ENCODE results near the gene CEP57.
A peak's percentile ranks its signal among the peaks of the same experiment; 100 is the strongest.

The CEP57 gene

DNA sequence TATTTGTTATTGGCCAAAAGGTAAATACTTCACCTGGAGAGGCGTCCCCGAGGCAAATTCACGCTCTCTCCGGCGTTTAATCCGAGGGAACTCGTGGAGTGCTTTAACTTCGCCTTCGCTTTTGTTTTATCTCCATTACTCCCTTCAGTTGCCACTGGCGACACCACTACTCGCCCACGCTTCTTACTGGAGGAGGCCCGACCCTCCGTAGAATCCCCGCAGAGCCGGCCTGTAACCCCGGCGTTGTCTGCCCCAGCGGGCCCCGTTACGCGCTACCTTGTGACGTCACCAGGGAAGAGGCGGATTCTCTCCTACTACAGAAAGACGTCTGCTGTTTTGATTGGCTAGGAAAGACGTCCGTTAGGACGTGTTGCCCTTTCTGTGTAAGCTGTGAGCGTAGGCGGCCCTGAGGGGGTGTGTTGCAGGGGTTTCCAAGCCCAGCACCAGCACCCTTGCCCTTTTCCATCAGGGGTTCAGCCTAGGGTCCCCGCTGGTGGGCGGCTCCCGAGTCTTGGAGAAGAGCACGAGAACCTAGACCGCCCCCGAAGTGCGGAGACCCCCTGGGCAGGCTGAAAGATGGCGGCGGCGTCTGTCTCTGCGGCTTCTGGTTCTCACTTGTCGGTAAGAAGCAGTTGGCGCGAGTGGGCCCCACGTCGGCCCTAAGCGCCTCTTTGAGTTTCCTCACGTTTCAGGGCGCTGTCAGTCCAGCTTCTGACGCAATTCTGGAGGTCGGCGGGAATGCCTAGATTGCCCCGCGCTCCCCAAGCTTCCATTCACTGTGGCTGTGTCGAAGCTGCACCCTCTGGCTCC, at the start of gene CEP57:
TSS of gene CEP57 (plus strand) at position 376 of the 810 bp plus-strand sequence. CDS start at position 577, 201 bp downstream.
- peak; percentile 84 for DNase-seq

DNA sequence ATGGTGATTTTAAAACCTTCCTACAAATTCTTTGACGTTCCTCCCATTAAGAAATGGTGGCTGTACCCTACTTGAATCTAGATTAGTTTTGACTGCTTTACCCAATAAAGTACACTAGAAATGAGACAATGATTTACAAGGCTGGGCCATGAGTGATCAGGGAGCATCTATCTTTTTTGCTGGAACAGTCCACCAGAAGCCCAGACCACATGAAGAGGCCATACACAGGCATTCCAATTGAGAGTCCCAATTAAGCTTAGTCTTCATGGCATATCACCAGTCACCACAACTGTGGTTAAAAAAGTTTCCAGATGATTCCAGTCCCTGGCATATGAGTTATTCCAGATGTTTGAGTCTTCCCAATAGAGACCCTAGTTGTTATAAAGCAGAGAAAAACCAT, 40.2 kb upstream of the CEP57 start:
- no peak for DNase-seq

DNA sequence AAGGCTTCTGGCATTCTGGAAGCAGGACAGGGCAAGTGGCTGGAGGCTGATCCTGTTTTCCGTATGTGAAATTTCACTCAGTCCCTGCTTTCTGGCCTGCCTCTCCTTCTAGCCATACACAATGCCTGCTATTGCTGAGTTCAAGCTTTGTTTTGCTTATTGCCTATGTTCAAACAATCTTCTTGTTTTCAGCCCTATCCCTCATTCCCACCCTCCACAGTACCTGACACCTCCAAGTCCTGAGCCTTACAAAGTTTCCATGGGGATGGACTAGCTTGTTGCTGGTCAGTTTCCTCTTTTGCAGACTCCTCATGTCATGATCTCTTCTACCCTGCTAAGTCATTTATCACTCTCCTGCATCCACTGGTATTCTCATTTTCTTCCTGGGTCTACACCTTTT, 38.8 kb upstream of the CEP57 start:
- no peak for DNase-seq

DNA sequence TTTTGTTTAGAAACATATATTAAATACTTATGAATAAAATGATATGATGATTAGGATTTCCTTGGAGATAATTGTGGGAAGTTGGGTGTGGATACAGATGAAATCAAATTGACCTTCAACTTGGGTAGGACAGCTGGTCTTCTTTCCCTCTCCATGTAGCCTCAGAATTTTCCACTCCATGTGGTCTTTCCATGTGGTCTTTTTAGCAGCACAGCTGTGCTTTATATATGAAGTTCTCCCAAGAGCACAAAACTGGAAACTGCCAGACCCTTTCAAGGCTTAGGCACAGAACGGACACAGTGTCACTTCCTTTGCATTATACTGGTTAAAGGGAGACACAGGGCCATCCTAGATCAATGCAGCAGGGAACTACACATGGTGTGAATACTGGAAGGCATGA, 29.4 kb upstream of the CEP57 start:
- DNase-seq: no peak

DNA sequence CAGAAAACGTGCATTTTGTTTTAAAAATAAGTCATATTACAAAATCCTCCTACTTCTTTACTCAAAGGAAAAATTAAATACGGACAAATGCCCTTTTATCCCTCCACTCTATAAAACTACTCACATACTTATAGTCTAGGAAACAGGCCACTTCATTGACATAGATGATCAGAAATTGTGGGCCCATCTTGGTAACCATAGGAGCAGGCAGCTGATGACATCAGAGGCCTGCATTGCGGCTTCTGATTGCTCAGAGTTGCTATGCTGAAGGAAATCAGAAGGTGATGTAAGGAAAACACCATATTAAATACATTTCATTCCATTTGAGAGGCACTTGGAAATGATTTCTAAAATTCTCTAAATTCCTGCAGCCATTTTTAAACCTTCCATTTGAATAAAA, 27.8 kb upstream of the CEP57 start:
- no peak for DNase-seq

DNA sequence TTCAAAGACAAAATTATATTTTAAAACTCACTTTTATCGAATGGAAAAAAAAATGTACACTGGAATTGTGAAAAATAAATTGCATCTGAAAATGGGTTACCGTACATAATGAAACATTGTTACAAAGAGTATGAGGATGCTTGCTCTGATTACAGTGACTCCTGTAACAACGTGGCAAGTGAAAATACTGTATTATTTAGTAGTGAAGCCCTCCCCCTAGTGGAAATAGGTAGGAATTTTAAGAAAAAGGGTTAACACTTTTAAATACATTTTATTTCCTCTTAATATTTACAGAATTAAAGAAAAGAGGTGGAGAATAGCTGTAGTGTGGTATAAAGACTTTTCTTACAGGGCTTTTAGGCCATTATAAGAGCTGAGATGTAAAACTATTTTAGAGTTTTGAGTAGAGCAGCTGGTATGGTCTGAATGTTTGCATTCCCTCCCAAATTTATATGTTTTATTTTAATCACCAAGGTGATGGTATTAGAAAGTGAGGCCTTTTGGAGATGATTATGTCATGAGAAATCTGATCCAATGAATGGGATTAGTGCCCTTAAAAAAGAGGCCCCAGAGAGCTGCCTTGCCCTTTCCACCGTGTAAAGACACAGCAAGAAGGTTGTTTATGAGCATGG, 25.9 kb upstream of the CEP57 start:
- no peak for DNase-seq

DNA sequence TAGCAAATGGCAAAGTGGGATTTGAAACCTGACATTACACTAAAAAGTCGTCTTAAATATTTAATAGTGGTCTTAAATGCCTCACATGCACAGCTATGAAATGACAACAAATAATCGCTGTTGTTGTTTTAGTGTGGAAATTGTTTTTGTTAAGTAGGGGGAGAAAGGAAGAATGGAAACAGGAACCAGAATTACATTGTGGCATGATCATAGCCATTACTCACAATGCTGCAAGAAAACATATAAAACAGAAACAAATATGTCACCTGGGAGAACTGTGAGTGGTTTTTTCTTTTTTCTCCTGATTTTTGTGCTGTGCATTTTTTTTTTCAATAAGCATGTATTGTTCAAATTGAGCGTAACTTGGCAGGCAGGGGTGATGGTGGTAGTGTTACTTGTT, 23.6 kb upstream of the CEP57 start:
- no peak for DNase-seq

DNA sequence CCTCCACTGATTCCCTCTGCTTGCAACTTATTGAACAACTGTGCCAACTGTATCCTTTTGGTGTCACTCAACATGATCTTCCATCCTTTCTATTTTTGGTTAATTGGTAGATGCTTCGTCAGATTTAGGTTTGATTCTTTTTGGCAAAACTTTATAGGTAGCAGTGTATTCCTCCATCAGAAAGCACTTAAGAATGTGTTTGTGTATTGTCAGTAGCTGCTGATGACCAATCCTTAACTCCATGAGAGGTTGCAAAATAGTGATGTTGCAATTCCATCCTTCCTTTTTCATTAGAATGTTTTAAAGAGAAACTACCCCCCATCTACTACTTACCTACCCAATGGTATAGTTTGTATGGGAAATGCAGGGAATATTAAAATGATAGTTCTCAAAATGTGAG, 22.8 kb upstream of the CEP57 start:
- DNase-seq: no peak

DNA sequence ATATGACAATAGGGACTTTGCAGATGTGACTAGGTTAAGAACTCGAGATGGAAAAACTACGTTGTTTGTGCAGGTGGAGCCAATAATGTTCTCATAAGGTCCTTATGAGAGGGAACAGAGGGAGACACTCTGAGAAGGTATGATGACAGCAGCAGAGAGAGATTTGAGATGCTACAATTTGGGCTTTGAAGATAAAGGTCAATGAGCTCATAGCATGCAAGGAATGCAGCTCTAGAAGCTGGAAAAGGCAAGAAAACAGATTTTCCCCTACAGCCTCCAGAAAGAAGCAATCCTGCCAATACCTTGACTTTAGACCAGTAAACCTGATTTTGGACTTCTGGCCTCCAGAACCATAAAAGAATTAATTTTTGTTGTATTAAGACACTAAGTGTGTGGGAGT, 21.8 kb upstream of the CEP57 start:
- DNase-seq: no peak

DNA sequence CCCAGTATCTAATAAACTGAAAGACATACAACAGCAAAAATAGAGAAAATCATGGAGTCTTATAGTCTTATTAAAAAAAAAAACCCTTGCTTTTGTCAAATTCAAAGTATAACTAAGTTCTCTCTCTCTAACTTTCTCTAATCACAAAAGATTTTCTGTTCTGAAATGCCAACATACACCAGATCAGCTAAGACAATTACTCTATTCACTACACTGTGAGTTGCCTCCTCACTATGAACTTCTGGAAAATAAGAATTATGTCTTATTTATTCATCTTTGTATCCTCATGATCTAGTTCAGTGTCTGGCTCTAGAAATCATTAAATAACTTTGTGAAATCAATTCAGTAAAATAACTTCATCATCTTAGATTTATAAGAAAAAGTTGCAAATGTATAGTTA, 13.4 kb upstream of the CEP57 start:
- DNase-seq: no peak

DNA sequence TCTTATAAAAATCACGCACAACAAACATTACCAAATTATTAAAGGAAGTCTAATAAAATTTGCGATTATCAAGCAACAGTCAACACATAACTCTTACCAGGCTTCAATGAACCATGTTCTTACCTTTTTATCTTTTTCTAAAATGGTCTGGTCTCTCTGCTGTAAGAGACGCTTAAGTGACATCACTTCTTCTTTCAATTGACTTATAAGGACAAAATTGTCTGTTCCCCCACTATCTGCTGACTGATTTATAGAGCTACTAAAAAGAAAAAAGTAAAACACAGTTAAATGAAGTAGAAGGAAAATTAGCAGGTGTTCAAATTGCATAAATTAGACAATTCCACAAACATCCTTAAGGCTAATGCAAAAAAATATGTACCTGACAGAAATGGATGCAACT, 11.6 kb upstream of the CEP57 start:
- DNase-seq: no peak

DNA sequence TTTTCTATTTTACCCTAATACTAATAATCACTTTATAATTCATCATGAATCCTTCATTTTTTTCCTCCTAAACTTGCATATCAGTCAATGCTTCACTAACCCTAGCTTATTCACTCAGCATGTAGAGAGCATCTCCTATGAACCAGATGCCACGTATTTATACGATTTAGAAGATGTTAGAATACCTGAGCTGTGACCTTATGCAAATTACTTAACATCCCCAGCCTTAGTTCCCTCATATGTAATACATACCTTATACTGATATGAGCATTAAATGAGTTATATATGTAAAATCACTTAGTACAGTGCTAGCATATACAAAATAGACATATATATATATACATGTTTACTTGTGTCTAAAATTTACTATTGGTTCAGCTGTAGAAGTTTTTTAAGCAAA, 9.8 kb upstream of the CEP57 start:
- DNase-seq: no peak

DNA sequence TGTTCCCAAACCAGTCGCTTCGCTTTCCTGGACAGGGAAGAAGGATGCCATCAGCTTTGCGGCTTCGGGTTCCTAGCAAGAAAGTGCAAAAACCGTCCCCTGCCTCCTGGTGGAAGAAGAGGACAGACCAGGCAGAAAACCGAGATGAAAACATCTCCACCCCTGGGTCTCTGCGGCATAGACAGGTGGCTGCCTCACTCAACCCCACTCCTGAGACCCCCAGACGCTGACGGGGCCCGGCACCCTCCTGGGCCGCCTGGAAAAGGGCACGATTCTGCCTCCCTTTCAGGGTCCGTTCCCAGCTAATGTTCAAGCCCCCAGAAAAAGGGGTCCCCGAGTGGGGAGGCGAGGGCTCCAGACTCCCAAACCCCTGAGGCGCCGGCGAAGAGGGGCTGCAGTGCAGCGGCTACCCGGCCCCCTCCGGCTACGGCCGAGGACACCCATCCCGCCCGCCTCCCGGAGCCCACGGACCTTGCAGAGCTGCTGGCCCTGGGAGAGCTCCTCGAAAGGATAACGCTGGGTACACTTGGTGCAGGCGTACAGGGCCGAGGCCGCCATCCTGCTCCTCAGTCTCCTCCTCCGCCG, 1.3 kb upstream of the CEP57 start:
- DNase-seq: no peak

DNA sequence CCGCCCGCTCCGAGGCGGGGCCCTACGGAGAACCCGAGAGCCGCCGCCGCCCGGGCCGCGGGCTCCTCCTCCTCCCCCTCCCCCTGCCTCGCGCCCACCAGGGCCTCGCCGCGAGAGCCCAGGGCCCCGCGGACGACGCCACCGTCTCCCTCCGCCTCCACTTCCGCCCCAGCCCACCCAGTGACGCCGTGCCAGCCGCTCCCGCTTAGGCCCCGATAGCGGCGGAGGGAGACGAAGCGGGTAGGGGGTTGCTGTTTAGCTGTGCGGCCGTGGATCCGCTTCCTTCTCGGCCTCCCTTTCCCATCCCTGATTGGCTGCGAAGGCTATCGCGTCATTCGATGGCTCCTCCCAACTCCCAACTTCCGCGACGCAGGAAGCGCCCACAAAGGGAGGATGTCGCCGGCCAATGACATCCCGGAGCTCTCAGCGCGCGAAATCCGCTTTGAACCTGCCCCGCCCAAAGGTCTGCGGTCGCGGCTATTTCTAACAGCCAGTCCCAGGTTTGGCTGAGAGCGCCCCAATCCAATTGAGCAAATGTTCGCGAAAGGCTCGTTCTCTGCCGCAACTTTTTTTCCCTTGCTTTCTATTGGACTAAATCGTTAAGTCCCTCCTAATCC, 684 bp upstream of the CEP57 start, which contains the start of gene FAM76B:
TSS of gene FAM76B (minus strand) at position 277 of the 617 bp plus-strand sequence. CDS start 304 bp downstream, outside the sequence.
- peak; percentile 93 for DNase-seq

DNA sequence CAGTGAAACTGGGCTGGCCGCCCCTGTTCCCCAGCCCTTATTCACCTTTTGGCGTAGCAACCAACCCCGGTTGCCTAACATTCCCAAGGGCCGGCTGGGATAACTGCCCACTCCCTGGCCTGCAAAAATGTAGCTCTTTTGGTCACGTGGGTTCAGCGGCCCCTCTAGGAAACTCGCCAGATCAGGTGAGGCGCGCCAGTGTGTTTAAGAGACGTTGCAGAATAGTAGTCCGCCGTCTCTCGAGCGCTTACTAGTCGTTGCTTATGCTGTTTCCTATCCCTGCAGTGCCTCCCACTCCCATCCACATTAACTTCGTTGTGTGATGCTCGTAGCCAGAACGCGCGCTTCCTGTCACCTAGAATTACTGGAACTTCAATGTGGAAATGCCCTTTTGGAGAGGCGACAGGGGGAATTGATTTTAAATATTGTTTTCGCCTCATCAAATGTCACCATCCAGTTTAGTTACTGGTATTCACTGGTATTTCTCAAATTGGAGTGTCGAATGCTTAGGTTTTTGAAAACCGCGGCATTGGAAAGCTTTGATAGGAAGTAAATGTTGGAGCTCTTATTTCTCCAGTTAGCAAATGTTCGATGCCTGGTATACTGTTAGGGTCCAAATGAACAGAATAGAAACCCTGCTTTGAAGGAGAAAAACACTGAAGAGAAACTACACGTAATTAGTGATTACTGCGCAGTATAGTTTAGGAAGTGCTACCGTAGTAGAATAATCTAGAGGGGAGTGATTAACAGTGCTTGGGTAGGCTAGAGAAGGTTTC, 823 bp downstream of the CEP57 start:
- peak; percentile 10 for DNase-seq

DNA sequence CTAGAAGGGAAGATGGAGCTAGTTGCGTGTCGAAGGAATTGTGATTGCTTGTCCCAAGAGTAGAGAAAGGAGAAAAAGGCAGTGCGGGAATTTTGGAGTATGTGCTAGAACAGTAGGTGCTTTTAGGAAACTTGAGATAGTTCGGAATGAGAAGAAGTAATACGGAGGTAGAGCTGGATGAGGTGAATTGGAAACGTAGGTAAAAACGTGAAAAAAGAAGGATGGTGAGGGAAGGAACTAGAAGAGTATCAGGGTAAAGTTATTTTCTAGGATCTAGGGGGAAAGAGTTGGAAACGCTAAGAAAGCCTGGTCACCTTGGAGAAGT, 1.4 kb downstream of the CEP57 start:
- DNase-seq: no peak

DNA sequence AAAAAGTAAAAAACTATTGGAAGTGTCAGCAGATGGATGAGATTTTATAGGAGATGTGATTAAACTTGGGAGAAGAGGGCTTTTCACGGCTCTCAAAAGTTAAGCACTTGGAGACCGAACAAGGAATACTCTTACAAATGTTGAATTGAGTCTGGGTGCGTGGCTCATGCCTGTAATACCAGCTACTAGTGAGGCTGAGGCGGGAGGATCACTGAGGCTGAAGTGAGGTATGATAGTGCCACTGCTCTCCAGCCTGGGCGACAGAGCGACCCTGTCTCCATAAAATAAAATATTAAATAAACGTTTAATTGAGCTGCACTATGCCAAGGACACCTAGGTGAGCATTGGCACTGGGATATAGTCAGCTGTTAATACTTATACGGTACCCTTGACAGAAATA, 1.9 kb downstream of the CEP57 start:
- DNase-seq: no peak

DNA sequence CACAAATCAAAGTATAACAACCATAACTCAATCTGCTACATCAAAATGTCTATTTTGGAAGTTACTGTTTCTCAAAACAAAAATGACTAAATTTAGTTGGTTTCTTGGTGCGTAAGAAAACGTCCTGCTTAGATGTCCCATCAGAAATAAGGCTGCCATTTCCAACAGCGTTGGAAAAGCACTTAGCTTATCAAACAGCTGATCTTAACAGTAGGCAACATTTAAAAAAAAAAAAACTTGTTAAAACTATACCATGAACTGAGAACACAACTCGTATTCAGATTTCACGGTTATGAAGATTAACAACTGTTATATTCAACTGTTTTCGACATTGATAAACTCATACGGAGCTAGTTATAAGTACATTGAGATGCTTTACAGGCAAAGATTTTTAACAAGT, 2.4 kb downstream of the CEP57 start:
- DNase-seq: no peak

DNA sequence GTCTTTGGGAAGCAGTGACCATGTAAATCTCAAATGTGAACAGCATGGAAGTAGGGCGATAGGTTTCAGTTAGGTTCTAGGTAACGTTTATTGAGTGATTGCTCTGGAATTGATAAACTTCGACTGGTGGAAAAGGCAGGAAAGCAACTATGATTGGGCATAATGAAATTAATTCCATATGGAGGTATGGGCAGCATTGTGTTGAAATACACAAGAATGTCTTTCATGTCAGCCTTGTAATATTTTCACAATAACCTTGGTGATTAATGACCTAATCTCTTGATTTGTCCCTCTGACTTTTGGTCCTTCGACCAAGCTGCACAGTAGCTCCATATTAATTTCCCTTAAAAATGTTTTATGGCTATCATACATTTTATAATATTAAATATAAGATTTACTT, 2.8 kb downstream of the CEP57 start:
- DNase-seq: no peak

DNA sequence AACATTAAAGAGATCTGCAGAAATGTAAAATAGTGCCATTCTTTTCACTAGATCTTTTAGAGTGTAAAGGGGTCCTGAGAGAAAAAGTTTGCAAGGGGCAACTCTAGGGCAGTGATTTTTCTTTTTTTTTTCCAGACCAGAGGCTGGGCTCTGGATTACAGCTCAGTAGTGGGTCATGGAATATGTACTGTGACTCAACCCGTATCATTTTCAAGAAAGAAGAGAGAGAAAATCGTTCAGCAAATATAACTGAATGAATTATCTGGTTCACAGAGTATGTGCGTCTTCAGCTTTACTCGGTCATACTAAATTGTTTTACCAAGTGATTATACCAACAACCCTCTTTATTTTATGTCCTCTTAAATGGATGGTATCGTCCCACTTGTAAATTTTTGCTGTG, 3.8 kb downstream of the CEP57 start:
- DNase-seq: no peak

DNA sequence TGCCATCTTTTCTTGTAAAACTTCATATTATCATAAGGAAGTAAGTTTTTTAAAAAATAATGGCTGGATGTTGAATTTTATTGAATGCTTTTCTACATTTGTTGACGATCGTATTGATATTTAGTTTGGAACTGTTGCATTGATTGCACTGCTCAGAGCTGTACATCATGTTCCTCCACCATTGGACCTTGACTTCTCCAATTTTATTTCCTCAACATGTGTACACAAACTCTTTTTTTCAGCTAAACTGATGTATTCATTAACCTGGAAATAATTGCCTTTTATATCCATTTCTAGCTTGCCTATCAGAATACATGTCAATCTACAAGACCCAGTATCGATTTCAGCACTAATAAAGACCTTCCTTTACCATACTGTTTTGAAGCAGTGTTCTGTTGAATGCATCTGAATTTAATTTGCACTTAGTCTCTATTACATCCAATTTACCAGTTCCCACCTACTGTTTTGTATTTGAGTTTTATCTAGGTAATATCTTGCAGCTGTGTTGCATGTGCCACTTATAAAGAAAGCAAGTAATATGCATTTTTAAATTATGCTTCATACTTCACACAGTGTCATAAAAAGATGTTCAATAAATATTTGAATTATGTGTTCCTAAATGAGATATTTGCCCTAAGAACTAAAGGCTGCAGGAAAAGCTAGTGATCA, 5.5 kb downstream of the CEP57 start:
- DNase-seq: no peak

DNA sequence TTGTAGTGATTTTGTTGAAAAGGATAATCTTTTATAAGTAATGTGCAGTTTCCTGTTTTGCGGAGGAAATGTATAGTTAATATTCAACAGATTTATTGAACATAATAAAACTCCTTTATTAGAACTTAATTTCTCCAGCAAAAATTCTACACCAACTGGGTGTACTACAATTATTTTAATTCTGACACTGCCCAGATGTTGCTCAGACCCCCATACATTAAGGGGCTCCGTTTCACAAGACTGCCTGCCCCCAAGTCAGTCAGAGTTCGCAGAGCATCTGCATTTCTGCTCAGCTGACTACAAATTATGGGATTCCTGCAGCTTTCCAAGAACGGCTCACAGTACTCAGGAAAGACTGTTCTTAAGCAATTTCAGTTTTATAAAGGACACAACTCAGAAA, 6.2 kb downstream of the CEP57 start:
- DNase-seq: no peak

DNA sequence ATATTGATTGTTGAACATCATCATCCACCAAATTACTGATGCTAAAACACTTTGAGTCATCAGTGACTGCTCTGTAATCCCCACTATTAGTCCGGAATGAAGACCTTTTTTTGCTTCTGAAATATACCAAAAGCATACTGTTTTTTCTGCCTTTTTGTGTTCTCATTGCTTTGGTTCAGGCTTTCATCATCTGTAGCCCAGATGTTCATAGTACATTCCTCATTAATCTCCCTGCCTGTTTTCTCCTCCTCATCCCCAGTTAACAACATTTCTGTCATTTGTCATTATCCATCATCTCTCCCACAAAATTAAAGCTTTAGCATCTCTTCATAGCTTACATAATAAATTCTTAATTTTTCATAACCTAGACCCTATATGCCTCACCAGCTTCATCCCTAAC, 9.2 kb downstream of the CEP57 start:
- no peak for DNase-seq
